Breast epithelium (tissue), 4 donors: ENCODE data around the gene STAT4. TPM values are rescaled to one million over a fixed set of nuclear protein-coding genes. Genes with fewer than 3 reads are reported as not detected.

ENCODE experiments used
- DNase-seq, 2 donors: peaks; one replicate each; pipeline ENCODE4 v3.0.0-alpha.2; 2019; ENCODE audit warnings: low spot score in 2 of 2
- H3K27ac ChIP-seq, 2 donors: fragments of 200-600 bp; sonication (generic) in 1 of 2; one replicate each; pipeline ENCODE4 v1.5.1; 2016 to 2019; ENCODE audit warnings: mild to moderate bottlenecking in 1 of 2
- H3K27me3 ChIP-seq, 2 donors: fragments of 200-600 bp; sonication (generic) in 1 of 2; one replicate each; pipeline versions ENCODE4 v1.5.1 to v1.6.0; 2017 to 2019; ENCODE audit warnings: control low read depth in 1 of 2, mild to moderate bottlenecking in 1 of 2
- H3K36me3 ChIP-seq: fragments of 200-600 bp; one replicate; pipeline ENCODE4 v1.5.1; 2019
- H3K4me1 ChIP-seq, 2 donors: fragments of 200-600 bp; sonication (generic); one replicate each; pipeline ENCODE4 v1.5.1; 2016 to 2019; ENCODE audit warnings: control low read depth in 1 of 2
- H3K4me3 ChIP-seq, 3 donors: fragments of 200-600 bp; sonication (generic); 1 replicate in 2 of 3; 2 replicates in 1 of 3; pipeline ENCODE4 v1.5.1; 2016 to 2019; ENCODE audit warnings: mild to moderate bottlenecking in 3 of 3, moderate library complexity in 2 of 3
- H3K9me3 ChIP-seq, 2 donors: fragments of 200-600 bp; sonication (generic) in 1 of 2; one replicate each; pipeline ENCODE4 v1.5.1; 2016 to 2019; ENCODE audit warnings: control low read depth in 1 of 2
- CTCF ChIP-seq, 3 donors: fragments of 450-650 bp; IDR thresholded peaks; one replicate each; pipeline ENCODE4 v1.5.1; 2016 to 2017; ENCODE audit warnings: antibody characterized with exemption in 3 of 3, mild to moderate bottlenecking in 3 of 3, moderate library complexity in 3 of 3
- POLR2A ChIP-seq: fragments of 450-650 bp; IDR thresholded peaks from one replicate; pipeline ENCODE4 v1.6.1; 2016; ENCODE audit warnings: antibody characterized with exemption, mild to moderate bottlenecking, moderate library complexity
- POLR2AphosphoS5 ChIP-seq, 3 donors: sonication (generic); formaldehyde crosslinking; IDR thresholded peaks; one replicate each; pipeline ENCODE4 v1.6.1; 2017; ENCODE audit warnings: antibody characterized with exemption in 3 of 3
- intact Hi-C: fragments of 100-400 bp; cut with DNase I; formaldehyde crosslinking; loops from one replicate; pipeline ENCODE4 v1.15.1; 2023; ENCODE audit warnings: low total_unique reads
- total RNA-seq, 3 donors: library from RNA; depleted of rRNA; stranded (reverse); fragments of >200 nt; gene quantifications; one replicate each; pipeline ENCODE4 v1.1.0, GENCODE V29; 2016

STAT4 gene
- total RNA-seq, 3 donors from 2014 or later: 1.6 to 5.9 (median 3.6) TPM

GRCh38 chr2:191023235-191023679, 127.5 kb downstream of the STAT4 start:
- TF ChIP-seq CTCF (IDR thresholded peaks at IDR 0.05) (no peak), POLR2AphosphoS5 (IDR thresholded peaks at IDR 0.05) (no peak), POLR2A (no peak)
- H3K36me3 ChIP-seq: no peaks in the 10 kb centered on the region
- DNase-seq: no peak
- no peak overlapping the region for H3K27ac ChIP-seq
- peaks cover 0 to 6% of the 10 kb centered on the region in 2 donors for H3K4me1 ChIP-seq
- no peak overlapping the region for H3K4me3 ChIP-seq
- H3K9me3 ChIP-seq: no peaks in the 10 kb centered on the region
- intact Hi-C loops: no loop called here
- H3K27me3 ChIP-seq: no peaks in the 10 kb centered on the region

GRCh38 chr2:191020742-191021381, 129.9 kb downstream of the STAT4 start:
- TF ChIP-seq CTCF (IDR thresholded peaks at IDR 0.05): no peak
- no peak for TF ChIP-seq POLR2A
- TF ChIP-seq POLR2AphosphoS5 (IDR thresholded peaks at IDR 0.05): no peak
- Histone ChIP-seq H3K27me3 (no peaks in the 10 kb centered on the region), H3K9me3 (no peaks in the 10 kb centered on the region), H3K27ac (peak overlapping the region; percentile 88 to 93), H3K36me3 (no peaks in the 10 kb centered on the region), H3K4me3 (peak overlapping the region; percentile 72 to 82 (median 76)), H3K4me1 (peaks cover 0 to 6% of the 10 kb centered on the region in 2 donors)
- DNase-seq: no peak
- intact Hi-C loops: no loop called here

GRCh38 chr2:191020221-191020741, 130.5 kb downstream of the STAT4 start:
- intact Hi-C loops: no loop called here
- no peaks in the 10 kb centered on the region for H3K27me3 ChIP-seq
- no peaks in the 10 kb centered on the region for H3K9me3 ChIP-seq
- peaks cover 0 to 6% of the 10 kb centered on the region in 2 donors for H3K4me1 ChIP-seq
- peak; percentile 91 to 92 for DNase-seq
- TF ChIP-seq CTCF (IDR thresholded peaks at IDR 0.05): peak in 2 of 3 donors; percentile 16 to 24
- TF ChIP-seq POLR2A: peak; percentile 78
- peak; percentile 94 to 100 (median 99) for TF ChIP-seq POLR2AphosphoS5 (IDR thresholded peaks at IDR 0.05)
- peak overlapping the region; percentile 88 to 93 for H3K27ac ChIP-seq
- H3K36me3 ChIP-seq: no peaks in the 10 kb centered on the region
- H3K4me3 ChIP-seq: peak overlapping the region; percentile 72 to 82 (median 76)

- H3K27ac ChIP-seq: no peak overlapping the region
- TF ChIP-seq POLR2AphosphoS5 (IDR thresholded peaks at IDR 0.05) (no peak), CTCF (IDR thresholded peaks at IDR 0.05) (no peak), POLR2A (no peak)
- H3K9me3 ChIP-seq: no peaks in the 10 kb centered on the region
- H3K4me1 ChIP-seq: peaks cover 0 to 6% of the 10 kb centered on the region in 2 donors
- no peaks in the 10 kb centered on the region for H3K27me3 ChIP-seq
- intact Hi-C loops: no loop called here
- H3K36me3 ChIP-seq: no peaks in the 10 kb centered on the region
- H3K4me3 ChIP-seq: no peak overlapping the region
- no peak for DNase-seq
Measured at GRCh38 chr2:191019376-191019775, 131.4 kb downstream of the STAT4 start.

- H3K4me1 ChIP-seq: peaks cover 0 to 6% of the 10 kb centered on the region in 2 donors
- intact Hi-C loops: no loop called here
- TF ChIP-seq POLR2A (no peak), POLR2AphosphoS5 (IDR thresholded peaks at IDR 0.05) (no peak), CTCF (IDR thresholded peaks at IDR 0.05) (no peak)
Measured at GRCh38 chr2:191018643-191019119, 132.1 kb downstream of the STAT4 start.

More at GRCh38 chr2:191018643-191019119, 132.1 kb downstream of the STAT4 start:
- no peak for DNase-seq
- no peaks in the 10 kb centered on the region for H3K9me3 ChIP-seq
- no peaks in the 10 kb centered on the region for H3K36me3 ChIP-seq
- no peak overlapping the region for H3K4me3 ChIP-seq
- no peaks in the 10 kb centered on the region for H3K27me3 ChIP-seq
- no peak overlapping the region for H3K27ac ChIP-seq
